Measurements from ENCODE around the gene CSTPP1. TPM values are rescaled to one million over a fixed set of nuclear protein-coding genes. Genes with fewer than 3 reads are reported as not detected.

Gene CSTPP1
- total RNA-seq, 5 donors from 2014 or later (not counting 1 experiment from before 2014, with no cell fraction given): 13.3 to 16.9 (median 15.0) TPM

DNA sequence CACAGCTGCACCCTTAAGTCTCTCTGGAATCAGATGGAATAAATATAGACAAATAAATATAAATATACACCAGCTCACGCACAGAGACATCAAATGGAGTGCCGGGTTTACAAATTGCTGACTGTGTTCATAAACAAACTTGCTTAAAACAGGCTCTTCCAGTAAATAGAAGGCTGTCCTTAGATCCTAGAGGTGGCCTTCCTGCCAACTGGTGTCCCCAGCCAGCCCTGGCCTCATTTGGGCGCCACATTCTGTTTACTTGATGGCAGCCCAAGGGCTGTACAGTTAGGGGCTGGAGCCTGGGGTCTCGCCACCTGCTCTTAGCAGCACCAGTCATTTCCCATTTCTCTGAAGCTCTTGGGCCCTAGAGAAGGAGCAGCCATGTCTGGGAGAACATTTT, 219.3 kb downstream of the CSTPP1 start:
- Histone ChIP-seq H3K9me3 (no peaks in the 10 kb centered on the region), H3K4me3 (ENCODE audit: control insufficient read depth in 1 of 2, extremely low read depth in 1 of 2, low read length in 1 of 2) (no peak overlapping the region), H3K36me3 (ENCODE audit: control insufficient read depth in 2 of 2, extremely low read depth in 1 of 2, insufficient read depth in 1 of 2, low read length in 1 of 2) (peaks cover 0 to 2% of the 10 kb centered on the region in 2 donors), H3K4me1 (ENCODE audit: control insufficient read depth in 1 of 2, extremely low read depth in 1 of 2, insufficient read depth in 2 of 2, low read length in 2 of 2) (peaks cover 23 to 43% of the 10 kb centered on the region in 2 experiments), H3K27me3 (replicated peaks in 1 of 2; ENCODE audit: control insufficient read depth in 2 of 2, extremely low read depth in 1 of 2, insufficient read depth in 2 of 2, low read length in 1 of 2) (no peaks in the 10 kb centered on the region), H3K27ac (ENCODE audit: low read length) (peak overlapping the region; percentile 32)
- H3K4me1 Mint-ChIP-seq: peaks cover 30 to 38% (median 31%) of the 10 kb centered on the region in 3 donors
- no peaks in the 10 kb centered on the region for H3K36me3 Mint-ChIP-seq
- CTCF ChIA-PET: interaction anchor here (0.6 to 1.3 kb wide), 4 partner anchors 100 to 269 kb away, joined by 3 read pairs; no protein-coding TSS in a partner anchor
- POLR2A ChIA-PET: interaction anchor here in 1 of 2 donors (0.6 kb wide), 2 partner anchors 156 to 1789 kb away, joined by 3 read pairs; no protein-coding TSS in a partner anchor
- no peaks in the 10 kb centered on the region for H3K27me3 Mint-ChIP-seq
- H3K4me3 Mint-ChIP-seq: peak overlapping the region in 1 of 3 donors; percentile 80
- H3K27ac Mint-ChIP-seq: peak overlapping the region; percentile 90 to 94
- WGBS (ENCODE audit: insufficient coverage): 83% methylated on average over 2 of the region's 4 CpGs
- no peak for DNase-seq
- no peaks in the 10 kb centered on the region for H3K9me3 Mint-ChIP-seq
- no peak for ATAC-seq (replicated peaks in 1 of 4)

- ATAC-seq (replicated peaks in 1 of 4) (no peak), DNase-seq (no peak)
- no peaks in the 10 kb centered on the region for H3K27me3 ChIP-seq (replicated peaks in 1 of 2; ENCODE audit: control insufficient read depth in 2 of 2, extremely low read depth in 1 of 2, insufficient read depth in 2 of 2, low read length in 1 of 2)
- Mint-ChIP-seq H3K9me3 (no peaks in the 10 kb centered on the region), H3K27ac (peak overlapping the region; percentile 49 to 94), H3K36me3 (no peaks in the 10 kb centered on the region), H3K4me1 (peaks cover 30 to 38% (median 31%) of the 10 kb centered on the region in 3 donors), H3K4me3 (no peak overlapping the region), H3K27me3 (no peaks in the 10 kb centered on the region)
- peaks cover 23 to 47% of the 10 kb centered on the region in 2 experiments for H3K4me1 ChIP-seq (ENCODE audit: control insufficient read depth in 1 of 2, extremely low read depth in 1 of 2, insufficient read depth in 2 of 2, low read length in 2 of 2)
- H3K4me3 ChIP-seq (ENCODE audit: control insufficient read depth in 1 of 2, extremely low read depth in 1 of 2, low read length in 1 of 2): no peak overlapping the region
- ChIA-PET POLR2A (no interaction called here), CTCF (no interaction called here)
- H3K9me3 ChIP-seq: no peaks in the 10 kb centered on the region
- peaks cover 0 to 2% of the 10 kb centered on the region in 2 donors for H3K36me3 ChIP-seq (ENCODE audit: control insufficient read depth in 2 of 2, extremely low read depth in 1 of 2, insufficient read depth in 1 of 2, low read length in 1 of 2)
- H3K27ac ChIP-seq (ENCODE audit: low read length): no peak overlapping the region
- WGBS (ENCODE audit: insufficient coverage): 85% methylated on average over 3 of the region's 6 CpGs
Observed at GRCh38 chr11:47156333-47156732, 219.8 kb downstream of the CSTPP1 start.

- WGBS (ENCODE audit: insufficient coverage): 94% methylated on average over 17 of the region's 20 CpGs
- Histone ChIP-seq H3K27me3 (replicated peaks in 1 of 2; ENCODE audit: control insufficient read depth in 2 of 2, extremely low read depth in 1 of 2, insufficient read depth in 2 of 2, low read length in 1 of 2) (no peaks in the 10 kb centered on the region), H3K9me3 (no peaks in the 10 kb centered on the region), H3K36me3 (ENCODE audit: control insufficient read depth in 2 of 2, extremely low read depth in 1 of 2, insufficient read depth in 1 of 2, low read length in 1 of 2) (peaks cover 0 to 4% of the 10 kb centered on the region in 2 donors), H3K27ac (ENCODE audit: low read length) (no peak overlapping the region), H3K4me1 (ENCODE audit: control insufficient read depth in 1 of 2, extremely low read depth in 1 of 2, insufficient read depth in 2 of 2, low read length in 2 of 2) (peaks cover 23 to 50% of the 10 kb centered on the region in 2 experiments), H3K4me3 (ENCODE audit: control insufficient read depth in 1 of 2, extremely low read depth in 1 of 2, low read length in 1 of 2) (no peak overlapping the region)
- Mint-ChIP-seq H3K4me3 (no peak overlapping the region), H3K36me3 (no peaks in the 10 kb centered on the region), H3K9me3 (no peaks in the 10 kb centered on the region), H3K4me1 (peaks cover 31 to 38% (median 32%) of the 10 kb centered on the region in 3 donors), H3K27me3 (no peaks in the 10 kb centered on the region), H3K27ac (no peak overlapping the region)
- CTCF ChIA-PET: interaction anchor here in 1 of 2 donors (0.6 kb wide), 1 partner anchor 58 kb away, joined by 4 read pairs; the partner anchor contains the start of gene DDB2
- POLR2A ChIA-PET: no interaction called here
- ATAC-seq (replicated peaks in 1 of 4): no peak
- DNase-seq: no peak
Observed at GRCh38 chr11:47156951-47157350, 220.4 kb downstream of the CSTPP1 start.

DNA sequence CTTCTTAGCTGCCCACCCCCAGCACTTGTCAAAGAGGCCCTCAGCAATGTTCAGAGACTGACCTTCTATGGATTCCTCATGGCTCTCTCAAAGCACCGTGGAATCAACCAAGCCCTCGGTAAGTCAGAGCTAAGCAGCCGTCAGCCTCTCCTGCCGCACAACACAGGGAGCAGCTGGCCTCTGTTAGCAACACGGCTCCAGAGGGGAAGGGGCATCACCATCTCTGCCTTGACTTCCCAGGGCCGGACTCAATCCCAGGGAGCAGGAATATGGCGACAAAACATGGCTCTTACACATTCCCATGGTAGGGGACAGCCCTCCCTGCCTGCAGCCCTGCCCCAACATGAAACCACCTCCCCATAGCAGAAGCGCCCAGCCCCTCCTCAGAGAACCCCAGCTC, 221.2 kb downstream of the CSTPP1 start:
- Histone ChIP-seq H3K27me3 (replicated peaks in 1 of 2; ENCODE audit: control insufficient read depth in 2 of 2, extremely low read depth in 1 of 2, insufficient read depth in 2 of 2, low read length in 1 of 2) (no peaks in the 10 kb centered on the region), H3K4me1 (ENCODE audit: control insufficient read depth in 1 of 2, extremely low read depth in 1 of 2, insufficient read depth in 2 of 2, low read length in 2 of 2) (peaks cover 21 to 44% of the 10 kb centered on the region in 2 experiments), H3K9me3 (no peaks in the 10 kb centered on the region), H3K36me3 (ENCODE audit: control insufficient read depth in 2 of 2, extremely low read depth in 1 of 2, insufficient read depth in 1 of 2, low read length in 1 of 2) (peaks cover 3 to 9% of the 10 kb centered on the region in 2 donors), H3K27ac (ENCODE audit: low read length) (no peak overlapping the region), H3K4me3 (ENCODE audit: control insufficient read depth in 1 of 2, extremely low read depth in 1 of 2, low read length in 1 of 2) (no peak overlapping the region)
- DNase-seq (no peak), ATAC-seq (replicated peaks in 1 of 4) (no peak)
- ChIA-PET POLR2A (no interaction called here), CTCF (interaction anchor here in 1 of 2 donors (0.5 to 0.6 kb wide), 2 partner anchors 17 to 330 kb away, joined by 3 to 4 read pairs; no protein-coding TSS in a partner anchor)
- WGBS (ENCODE audit: insufficient coverage): 94% methylated on average over 7 of the region's 8 CpGs
- no peaks in the 10 kb centered on the region for H3K36me3 Mint-ChIP-seq
- peak overlapping the region in 1 of 2 donors; percentile 52 for H3K27ac Mint-ChIP-seq
- H3K4me1 Mint-ChIP-seq: peaks cover 28 to 36% (median 29%) of the 10 kb centered on the region in 3 donors
- H3K4me3 Mint-ChIP-seq: no peak overlapping the region
- no peaks in the 10 kb centered on the region for H3K27me3 Mint-ChIP-seq
- H3K9me3 Mint-ChIP-seq: no peaks in the 10 kb centered on the region

DNA sequence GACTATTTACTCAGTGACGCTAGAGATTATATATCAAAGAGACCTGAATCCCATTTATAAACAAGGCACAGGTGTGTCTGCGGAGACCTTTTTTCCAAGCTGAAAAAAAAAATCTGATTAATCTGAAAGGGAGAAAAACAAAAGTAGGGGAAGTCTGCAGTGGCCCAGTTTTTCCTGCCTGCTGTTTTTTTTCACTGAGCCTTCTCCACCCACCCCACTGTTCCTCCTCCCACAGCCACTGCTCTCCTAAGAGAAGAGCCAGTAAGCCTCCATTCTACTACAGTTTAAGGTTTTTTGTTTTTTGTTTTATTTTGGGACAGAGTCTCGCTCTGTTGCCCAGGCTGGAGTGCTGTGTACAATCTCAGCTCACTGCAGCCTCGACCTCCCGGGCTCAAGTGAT, 221.7 kb downstream of the CSTPP1 start:
- Histone ChIP-seq H3K9me3 (no peaks in the 10 kb centered on the region), H3K27me3 (replicated peaks in 1 of 2; ENCODE audit: control insufficient read depth in 2 of 2, extremely low read depth in 1 of 2, insufficient read depth in 2 of 2, low read length in 1 of 2) (no peaks in the 10 kb centered on the region), H3K4me3 (ENCODE audit: control insufficient read depth in 1 of 2, extremely low read depth in 1 of 2, low read length in 1 of 2) (no peak overlapping the region), H3K36me3 (ENCODE audit: control insufficient read depth in 2 of 2, extremely low read depth in 1 of 2, insufficient read depth in 1 of 2, low read length in 1 of 2) (peaks cover 3 to 9% of the 10 kb centered on the region in 2 donors), H3K27ac (ENCODE audit: low read length) (no peak overlapping the region), H3K4me1 (ENCODE audit: control insufficient read depth in 1 of 2, extremely low read depth in 1 of 2, insufficient read depth in 2 of 2, low read length in 2 of 2) (peaks cover 19 to 39% of the 10 kb centered on the region in 2 experiments)
- ChIA-PET CTCF (no interaction called here), POLR2A (no interaction called here)
- WGBS (ENCODE audit: insufficient coverage): 90% methylated on average over 2 of the region's 5 CpGs
- peak overlapping the region; percentile 52 to 63 for H3K27ac Mint-ChIP-seq
- ATAC-seq (replicated peaks in 1 of 4) (no peak), DNase-seq (no peak)
- no peak overlapping the region for H3K4me3 Mint-ChIP-seq
- H3K27me3 Mint-ChIP-seq: no peaks in the 10 kb centered on the region
- H3K4me1 Mint-ChIP-seq: peaks cover 24 to 32% (median 25%) of the 10 kb centered on the region in 3 donors
- H3K36me3 Mint-ChIP-seq: no peaks in the 10 kb centered on the region
- H3K9me3 Mint-ChIP-seq: no peaks in the 10 kb centered on the region

- peaks cover 15 to 23% of the 10 kb centered on the region in 2 donors for H3K36me3 ChIP-seq (ENCODE audit: control insufficient read depth in 2 of 2, extremely low read depth in 1 of 2, insufficient read depth in 1 of 2, low read length in 1 of 2)
- Mint-ChIP-seq H3K27ac (peak overlapping the region in 1 of 2 donors; percentile 48), H3K27me3 (no peaks in the 10 kb centered on the region), H3K9me3 (no peaks in the 10 kb centered on the region), H3K4me1 (peaks cover 0 to 7% (median 2%) of the 10 kb centered on the region in 3 donors), H3K4me3 (no peak overlapping the region), H3K36me3 (peaks cover 6% of the 10 kb centered on the region)
- no peak overlapping the region for H3K27ac ChIP-seq (ENCODE audit: low read length)
- ATAC-seq (replicated peaks in 1 of 4) (peak in 3 of 4 experiments; percentile 7 to 23 (median 7)), DNase-seq (no peak)
- no peak overlapping the region for H3K4me3 ChIP-seq (ENCODE audit: control insufficient read depth in 1 of 2, extremely low read depth in 1 of 2, low read length in 1 of 2)
- no peaks in the 10 kb centered on the region for H3K9me3 ChIP-seq
- H3K27me3 ChIP-seq (replicated peaks in 1 of 2; ENCODE audit: control insufficient read depth in 2 of 2, extremely low read depth in 1 of 2, insufficient read depth in 2 of 2, low read length in 1 of 2): no peaks in the 10 kb centered on the region
- POLR2A ChIA-PET: interaction anchor here in 1 of 2 donors (0.6 kb wide), 1 partner anchor 272 kb away, joined by 4 read pairs; no protein-coding TSS in a partner anchor
- peaks cover 0 to 14% of the 10 kb centered on the region in 2 experiments for H3K4me1 ChIP-seq (ENCODE audit: control insufficient read depth in 1 of 2, extremely low read depth in 1 of 2, insufficient read depth in 2 of 2, low read length in 2 of 2)
- CTCF ChIA-PET: interaction anchor here (0.6 to 1.1 kb wide), 2 partner anchors 11 to 235 kb away, joined by 4 read pairs; no protein-coding TSS in a partner anchor
- WGBS (ENCODE audit: insufficient coverage): 90% methylated on average over 2 of the region's 5 CpGs
Observed at GRCh38 chr11:47160753-47161133, 224.2 kb downstream of the CSTPP1 start.

All from T-cell (primary cell).